Measurements from ENCODE around the gene CLDN20.

GRCh38 chr6:155271145-155271544 lies 7.3 kb downstream of the CLDN20 start:
- TF ChIP-seq ZNF692 (tag by site-specific recombination; IDR thresholded peaks at IDR 0.05) (no peak), ZNF169 (tag by site-specific recombination; IDR thresholded peaks at IDR 0.05) (no peak), ZBTB8A (tag by site-specific recombination; IDR thresholded peaks at IDR 0.05) (no peak), ZNF558 (tag by site-specific recombination; IDR thresholded peaks at IDR 0.05) (no peak), ZFP3 (tag by site-specific recombination; IDR thresholded peaks at IDR 0.05; ENCODE audit: low read depth) (no peak), ZNF146 (tag by site-specific recombination; IDR thresholded peaks at IDR 0.05) (no peak), PATZ1 (tag by site-specific recombination; IDR thresholded peaks at IDR 0.05) (no peak), ZBTB49 (tag by site-specific recombination; IDR thresholded peaks at IDR 0.05; ENCODE audit: low read depth) (no peak), ZNF366 (tag by site-specific recombination; conservative IDR thresholded peaks at IDR 0.05) (no peak), PBX3 (CRISPR knock-in tag; IDR thresholded peaks at IDR 0.05) (no peak), GLI4 (tag by site-specific recombination; IDR thresholded peaks at IDR 0.05) (no peak), TRIM28 (IDR thresholded peaks at IDR 0.05; ENCODE audit: borderline replicate concordance, low read length) (no peak)
- TF ChIP-seq, protein P1, sequence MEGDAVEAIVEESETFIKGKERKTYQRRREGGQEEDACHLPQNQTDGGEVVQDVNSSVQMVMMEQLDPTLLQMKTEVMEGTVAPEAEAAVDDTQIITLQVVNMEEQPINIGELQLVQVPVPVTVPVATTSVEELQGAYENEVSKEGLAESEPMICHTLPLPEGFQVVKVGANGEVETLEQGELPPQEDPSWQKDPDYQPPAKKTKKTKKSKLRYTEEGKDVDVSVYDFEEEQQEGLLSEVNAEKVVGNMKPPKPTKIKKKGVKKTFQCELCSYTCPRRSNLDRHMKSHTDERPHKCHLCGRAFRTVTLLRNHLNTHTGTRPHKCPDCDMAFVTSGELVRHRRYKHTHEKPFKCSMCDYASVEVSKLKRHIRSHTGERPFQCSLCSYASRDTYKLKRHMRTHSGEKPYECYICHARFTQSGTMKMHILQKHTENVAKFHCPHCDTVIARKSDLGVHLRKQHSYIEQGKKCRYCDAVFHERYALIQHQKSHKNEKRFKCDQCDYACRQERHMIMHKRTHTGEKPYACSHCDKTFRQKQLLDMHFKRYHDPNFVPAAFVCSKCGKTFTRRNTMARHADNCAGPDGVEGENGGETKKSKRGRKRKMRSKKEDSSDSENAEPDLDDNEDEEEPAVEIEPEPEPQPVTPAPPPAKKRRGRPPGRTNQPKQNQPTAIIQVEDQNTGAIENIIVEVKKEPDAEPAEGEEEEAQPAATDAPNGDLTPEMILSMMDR (tag by site-specific recombination; IDR thresholded peaks at IDR 0.05): no peak
